HG02759 (cell line): ENCODE results near the gene TSR3.
A peak's percentile ranks its signal among the peaks of the same experiment; 100 is the strongest.

Source experiments
- ATAC-seq: cut with Tn5 transposase; IDR thresholded peaks from one replicate; pipeline ENCODE4 v1.9.1; 2021; ENCODE audit warnings: mild to moderate bottlenecking, moderate library complexity; ENCODE audit not compliant: unreplicated experiment

Gene TSR3

GRCh38 chr16:1311212-1311737 lies 40.4 kb downstream of the TSR3 start:
- ATAC-seq = no peak

GRCh38 chr16:1310832-1311200 lies 40.9 kb downstream of the TSR3 start:
- ATAC-seq = no peak

GRCh38 chr16:1309888-1310831 lies 41.5 kb downstream of the TSR3 start:
- ATAC-seq = peak; percentile 17

GRCh38 chr16:1308977-1309885 lies 42.4 kb downstream of the TSR3 start, which contains the start of gene UBE2I:
Gene UBE2I (plus strand): TSS chr16:1309636. CDS start chr16:1314031, 4,395 bp downstream.
- peak; percentile 62 for ATAC-seq

- ATAC-seq = peak; percentile 18
Measured at GRCh38 chr16:1308036-1308976, 43.4 kb downstream of the TSR3 start.

GRCh38 chr16:1306334-1306733 lies 45.3 kb downstream of the TSR3 start:
- ATAC-seq = no peak

- no peak for ATAC-seq
Measured at GRCh38 chr16:1305823-1306222, 45.9 kb downstream of the TSR3 start.

- ATAC-seq = no peak
Measured at GRCh38 chr16:1301562-1301961, 50.1 kb downstream of the TSR3 start.

- peak; percentile 46 for ATAC-seq
Measured at GRCh38 chr16:1300664-1301476, 50.8 kb downstream of the TSR3 start.

GRCh38 chr16:1299868-1300203 lies 51.8 kb downstream of the TSR3 start:
- ATAC-seq = no peak
